ENCODE results near the gene ACVR1C.

GRCh38 chr2:157611726-157612125 is 16.9 kb downstream of the ACVR1C start:
- no peak for TF ChIP-seq CTCF (IDR thresholded peaks at IDR 0.05)
- TF ChIP-seq ZNF532 (CRISPR knock-in tag; IDR thresholded peaks at IDR 0.05; ENCODE audit: borderline replicate concordance), result no peak
- TF ChIP-seq E2F1 (CRISPR knock-in tag; IDR thresholded peaks at IDR 0.05), result no peak
- TF ChIP-seq USF2 (CRISPR knock-in tag; IDR thresholded peaks at IDR 0.05), result no peak
- no peak for TF ChIP-seq NR3C1 (CRISPR knock-in tag; conservative IDR thresholded peaks at IDR 0.05; ENCODE audit: low read depth)
- TF ChIP-seq ZSCAN18 (CRISPR knock-in tag; IDR thresholded peaks at IDR 0.05), result no peak
- no peak for TF ChIP-seq ELF4 (CRISPR knock-in tag; IDR thresholded peaks at IDR 0.05; ENCODE audit: low read depth)
